Measurements from ENCODE around the gene PIGN.
"Not testable (repeated sequence)": the region's sequence is repeated elsewhere in the genome, so short reads cannot be mapped to it uniquely, and the experiment has no call there.

The PIGN gene

DNA sequence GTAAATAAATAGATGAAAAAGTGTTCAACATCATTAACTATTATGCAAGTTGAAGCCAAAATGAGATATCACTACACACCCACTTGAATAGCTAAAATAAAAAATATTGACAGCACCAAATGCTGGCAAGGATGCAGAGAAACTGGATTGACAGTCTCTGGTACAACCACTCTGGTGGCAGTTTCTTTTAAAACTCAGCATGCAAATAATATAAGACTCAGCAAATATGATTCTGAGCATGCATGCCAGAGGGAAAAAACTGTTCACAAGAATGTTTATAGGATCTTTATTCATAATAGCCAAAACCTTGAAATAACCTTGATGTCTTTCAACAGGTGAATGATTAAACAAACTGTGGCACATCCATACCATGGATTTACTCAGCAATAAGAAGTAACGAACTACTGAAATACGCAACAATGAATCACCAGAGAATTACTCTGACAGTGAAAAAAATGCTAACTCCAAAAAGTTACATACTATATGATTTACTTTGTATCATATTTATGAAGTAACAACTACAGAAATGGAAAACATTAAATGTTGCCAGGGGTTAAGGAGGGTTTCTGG is 131.8 kb downstream of the PIGN start:
- DNase-seq, result no peak

DNA sequence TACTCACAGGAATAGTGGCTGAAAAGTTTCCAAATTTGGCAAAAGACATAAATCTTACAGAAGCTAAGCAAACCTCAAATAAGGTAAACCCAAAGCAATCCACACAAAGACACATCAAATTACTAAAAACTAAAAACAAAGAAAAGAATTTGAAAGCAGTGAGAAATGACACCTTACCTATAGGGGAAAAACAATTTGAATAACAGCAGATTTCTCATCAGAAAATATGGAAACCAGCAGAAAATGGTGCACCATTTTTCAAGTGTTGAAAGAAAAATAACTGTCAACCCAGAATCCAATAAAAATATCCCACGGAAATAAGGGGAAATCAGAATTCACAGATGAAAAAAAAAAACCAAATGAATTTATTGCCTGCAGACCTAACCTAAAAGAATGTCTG is 138.6 kb downstream of the PIGN start:
- no peak for DNase-seq

DNA sequence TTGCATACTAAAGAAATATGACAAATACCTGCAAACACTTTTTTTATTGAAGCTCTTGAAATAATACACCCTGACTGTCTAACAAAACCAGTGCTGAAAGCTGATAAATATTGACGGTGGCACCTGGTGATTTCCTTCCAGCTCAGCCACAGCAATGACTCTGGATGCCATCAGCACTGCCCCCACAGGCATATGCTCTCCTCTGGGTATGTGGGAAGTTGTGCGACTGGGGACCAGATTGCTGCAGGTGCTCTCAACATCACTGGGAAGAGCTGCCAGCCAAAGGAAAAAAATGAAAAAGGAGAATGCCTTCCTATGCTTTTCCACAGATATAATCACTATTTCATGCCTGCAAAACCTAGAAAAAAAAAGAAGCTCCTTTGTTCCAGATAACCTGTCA is 141.5 kb downstream of the PIGN start:
- DNase-seq, result no peak

DNA sequence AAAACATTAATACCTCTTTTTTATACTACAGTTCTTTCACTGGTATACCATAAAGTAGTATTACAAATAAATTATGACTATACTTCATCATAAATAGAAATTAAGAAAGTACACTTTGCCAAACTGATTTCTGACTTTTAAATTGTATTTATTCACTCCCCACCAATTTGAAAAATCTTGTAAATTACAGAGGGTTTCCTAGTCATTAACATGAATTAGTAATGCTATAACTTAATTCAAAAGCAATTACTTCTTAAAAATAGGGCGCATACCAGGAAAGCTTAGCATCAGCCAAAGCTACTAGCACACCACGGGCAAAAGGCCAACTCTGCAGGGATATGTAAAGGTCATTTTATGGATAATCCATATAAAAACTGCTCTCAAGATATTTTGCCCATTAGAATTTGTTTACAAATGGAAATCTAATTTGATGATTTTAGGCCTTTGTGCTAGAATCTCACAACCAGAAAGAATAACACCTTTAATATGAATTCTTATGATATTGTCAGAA is 142.3 kb downstream of the PIGN start:
- DNase-seq, result no peak

DNA sequence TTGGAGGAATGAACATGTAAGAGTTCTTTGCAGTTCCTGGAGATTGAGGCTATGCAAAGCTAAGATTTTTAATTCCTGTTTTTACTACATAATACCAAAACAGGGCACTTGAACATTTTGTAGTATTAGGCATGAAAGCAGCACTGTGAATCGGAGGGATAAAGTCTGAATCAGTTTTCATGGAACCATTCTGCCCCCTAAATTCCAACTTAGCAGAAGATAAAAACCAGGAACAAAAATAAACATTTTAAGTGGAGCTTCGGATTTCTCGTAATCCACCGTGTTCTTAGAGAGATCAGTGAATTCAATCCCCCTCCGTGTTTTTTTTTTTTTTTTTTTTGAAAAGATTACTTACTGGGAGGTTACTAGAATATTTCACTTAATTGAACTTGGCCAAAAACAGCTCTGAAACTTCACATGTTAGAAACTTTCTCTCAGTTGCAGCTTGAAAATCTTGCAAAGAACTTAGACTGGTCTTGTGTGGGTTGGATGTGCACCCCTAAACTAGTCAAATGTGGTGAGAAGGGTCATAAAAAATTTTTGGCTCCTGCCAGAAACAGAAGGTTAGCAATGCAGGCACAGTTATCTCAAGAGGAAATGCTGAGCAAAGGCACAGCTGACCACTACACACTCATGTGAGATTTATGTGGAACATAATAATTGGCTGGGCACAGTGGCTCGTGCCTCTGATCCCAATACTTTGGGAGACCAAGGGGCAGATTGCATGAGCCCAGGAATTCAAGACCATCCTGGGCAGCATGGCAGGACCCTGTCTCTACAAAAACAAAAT is 148.7 kb downstream of the PIGN start:
- no peak for DNase-seq

DNA sequence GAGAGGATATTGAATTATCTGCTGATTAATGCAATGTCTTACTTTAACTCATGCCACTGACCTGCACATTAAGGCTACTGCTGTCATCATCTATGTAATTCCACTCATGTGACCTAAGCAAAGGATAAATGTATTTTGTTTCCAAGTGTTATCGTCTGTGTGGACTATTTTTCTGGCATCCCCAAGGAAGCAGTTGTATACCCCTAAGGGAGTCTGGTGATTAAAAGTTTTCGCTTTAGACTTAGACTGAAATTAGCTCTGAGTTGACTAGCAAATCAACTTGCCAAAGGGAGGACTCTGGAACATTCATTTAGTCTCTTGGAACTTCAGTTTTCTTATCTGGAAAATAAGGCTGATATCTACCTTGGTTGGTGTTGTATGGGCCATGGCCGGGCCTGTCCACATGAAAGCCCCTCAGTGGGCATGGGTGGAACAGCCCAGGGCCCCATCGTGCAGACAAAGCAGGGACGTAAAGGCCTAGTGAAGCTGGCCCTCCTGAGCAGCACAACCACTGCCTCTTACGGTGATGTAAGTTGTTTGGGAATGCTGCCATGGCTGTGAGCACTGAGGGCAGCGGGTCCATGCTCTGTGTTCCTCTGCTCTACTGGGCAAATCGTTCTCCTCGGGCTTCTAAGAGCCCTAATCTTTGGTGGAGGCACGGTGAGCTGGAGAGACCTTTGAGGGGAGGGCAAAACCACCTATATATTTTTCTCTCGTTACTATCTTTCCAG is 149.7 kb downstream of the PIGN start:
- DNase-seq, result no peak

DNA sequence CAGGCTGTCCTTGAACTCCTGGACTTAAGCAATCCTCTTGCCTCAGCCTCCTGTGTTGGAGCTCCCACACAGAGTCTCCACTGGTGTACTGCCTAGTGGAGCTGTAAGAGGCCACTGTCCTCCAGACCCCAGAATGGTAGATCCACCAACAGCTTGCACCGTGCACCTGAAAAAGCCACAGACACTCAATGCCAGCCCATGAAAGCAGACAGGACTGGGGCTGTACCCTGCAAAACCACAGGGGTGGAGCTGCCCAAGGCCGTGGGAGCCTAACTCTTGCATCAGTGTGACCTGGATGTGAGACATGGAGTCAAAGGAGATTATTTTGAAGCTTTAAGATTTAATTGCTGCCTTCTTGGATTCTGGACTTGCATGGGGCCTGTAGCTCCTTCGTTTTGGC is 152.6 kb downstream of the PIGN start:
- not testable (repeated sequence) for DNase-seq

DNA sequence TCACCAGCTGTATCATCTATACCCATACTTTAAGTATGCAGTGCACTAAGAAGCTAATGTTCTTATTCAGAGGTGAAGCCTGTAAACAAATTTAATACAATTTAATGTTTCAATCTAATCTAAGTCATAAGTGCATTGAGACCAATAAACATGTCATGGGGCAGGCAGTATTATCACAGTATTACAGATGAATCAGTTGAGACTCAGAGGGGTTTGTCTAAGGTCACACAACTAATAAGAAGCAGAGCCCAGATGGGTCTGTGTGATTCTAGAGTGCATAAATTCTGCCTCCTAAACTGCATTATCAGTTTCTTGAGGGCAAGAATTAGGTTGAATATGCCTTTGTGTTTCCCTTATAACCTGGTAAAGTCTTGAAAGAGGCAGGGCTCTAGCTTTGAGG is 153.1 kb downstream of the PIGN start:
- no peak for DNase-seq

DNA sequence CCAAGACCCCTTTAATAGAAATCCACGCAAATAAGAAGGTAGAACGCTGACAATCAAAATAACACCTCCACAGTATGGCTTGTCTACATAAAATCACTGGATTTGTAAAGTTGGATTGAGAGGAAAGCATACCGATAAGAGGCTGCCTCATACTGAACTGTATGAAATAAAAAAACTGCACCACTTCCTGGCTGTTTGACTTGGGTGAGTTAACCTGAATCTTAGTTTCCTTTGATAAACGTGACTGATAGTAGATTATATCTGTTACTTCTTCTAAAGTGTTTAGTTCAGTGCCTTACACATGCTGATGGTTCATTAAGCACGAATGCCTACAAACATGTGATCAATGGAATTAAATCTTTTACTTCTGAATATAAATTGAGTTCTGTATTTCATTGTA is 153.6 kb downstream of the PIGN start:
- peak in 1 of 2 donors; percentile 26 for DNase-seq

DNA sequence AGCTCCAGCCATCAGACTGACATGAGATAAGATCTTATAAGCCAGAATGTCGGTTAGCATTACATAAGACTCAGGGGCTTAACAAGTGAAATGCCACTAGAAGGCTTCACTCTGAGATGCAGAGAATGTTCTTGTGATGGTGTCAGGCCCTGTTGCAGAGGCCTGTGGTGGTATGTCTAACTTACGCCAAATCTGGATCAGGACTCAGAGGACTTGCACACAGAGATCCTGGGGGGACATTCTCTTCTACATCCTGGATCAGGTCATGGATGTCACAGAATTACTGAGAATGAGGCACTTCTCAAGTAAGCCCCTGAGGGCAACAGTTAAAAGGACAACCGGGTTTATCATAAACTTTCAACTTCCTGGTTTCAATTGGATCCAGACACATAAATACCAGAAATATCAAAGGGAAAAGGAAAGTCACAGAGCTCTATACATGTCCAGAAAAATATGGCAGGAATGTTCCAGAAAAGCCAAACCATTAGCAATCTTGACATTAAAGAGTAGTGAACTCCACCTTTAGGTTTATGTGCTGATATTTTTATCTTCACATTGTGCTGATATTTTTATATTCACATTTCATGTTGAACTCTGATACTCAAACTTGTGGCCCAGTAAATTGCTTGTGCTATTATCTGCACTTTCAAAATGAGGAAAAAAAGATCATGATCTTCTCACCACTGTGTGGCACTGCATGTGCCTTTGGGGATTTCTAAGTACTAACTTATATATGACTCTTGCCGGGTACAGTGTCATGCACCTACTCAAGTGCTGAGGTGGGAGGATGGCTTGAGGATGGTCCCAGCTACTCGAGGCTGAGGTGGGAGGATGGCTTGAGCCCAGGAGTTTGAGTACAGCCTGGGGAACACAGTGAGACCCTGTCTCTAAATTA is 156.5 kb downstream of the PIGN start:
- no peak for DNase-seq

DNA sequence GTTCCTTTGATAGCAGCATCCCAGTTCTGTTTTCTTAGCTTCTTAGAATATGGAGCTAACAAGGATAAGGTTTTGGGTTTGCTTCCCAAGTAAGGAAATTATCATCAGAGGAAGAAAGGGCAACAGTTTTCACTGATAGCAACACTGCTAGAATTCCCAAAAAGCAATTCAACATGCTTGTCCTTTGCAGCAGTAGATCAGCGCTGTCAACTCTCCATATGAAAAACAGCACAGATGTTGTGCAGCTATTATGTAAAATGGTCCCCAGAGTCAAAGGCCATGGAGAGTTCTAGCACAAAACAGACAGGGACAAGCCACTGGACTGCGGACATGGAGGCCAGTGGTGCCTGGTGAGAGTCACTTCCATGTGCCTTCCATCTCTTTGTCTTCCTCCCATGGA is 158.1 kb downstream of the PIGN start:
- DNase-seq, result no peak

DNA sequence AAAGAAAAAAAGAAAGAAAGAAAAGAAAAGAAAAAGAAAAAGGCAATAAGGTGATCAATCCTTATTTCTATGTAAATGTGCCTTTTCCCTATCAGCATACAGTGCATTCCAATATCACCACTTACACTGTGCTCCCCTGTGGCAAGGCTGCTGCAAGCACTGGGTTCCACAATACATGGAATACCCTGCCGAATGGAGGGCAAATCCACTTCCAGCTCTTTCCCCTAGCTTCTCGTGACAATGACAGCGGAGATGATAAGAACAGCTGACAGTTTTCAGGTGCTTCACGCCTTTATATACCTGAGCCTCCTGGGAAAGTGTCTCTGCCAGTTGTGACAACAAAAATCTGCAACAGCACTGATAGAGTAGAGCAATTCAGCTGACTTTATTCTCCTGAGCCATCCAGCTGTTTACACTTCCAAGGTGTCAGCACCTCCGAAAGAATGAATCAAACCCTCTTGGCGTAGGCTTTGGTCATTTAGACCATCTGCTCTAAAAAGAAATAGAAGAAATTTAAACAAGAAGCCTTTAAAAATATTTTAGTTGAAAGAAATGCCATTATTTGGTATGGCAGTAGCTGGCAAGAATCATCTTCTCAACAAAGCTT is 158.8 kb downstream of the PIGN start:
- DNase-seq, result no peak

DNA sequence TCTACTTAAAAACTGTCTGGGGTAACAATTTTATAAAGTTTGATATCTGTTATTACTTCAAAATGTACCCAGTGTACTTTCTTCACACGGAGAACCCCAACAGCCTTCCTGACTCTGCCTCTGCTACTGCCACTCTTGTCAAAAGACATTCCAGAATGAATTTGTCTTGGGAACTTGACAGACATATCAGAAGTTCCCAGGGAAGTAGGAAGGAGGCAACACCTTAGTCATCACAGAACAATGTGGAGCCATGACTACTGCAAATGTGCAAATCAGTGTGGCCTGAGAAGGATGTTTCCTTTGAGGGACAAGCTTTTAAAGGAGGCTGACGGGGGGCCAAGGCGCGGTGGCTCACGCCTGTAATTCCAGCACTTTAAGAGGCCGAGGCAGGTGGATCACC is 160.3 kb downstream of the PIGN start:
- no peak for DNase-seq

DNA sequence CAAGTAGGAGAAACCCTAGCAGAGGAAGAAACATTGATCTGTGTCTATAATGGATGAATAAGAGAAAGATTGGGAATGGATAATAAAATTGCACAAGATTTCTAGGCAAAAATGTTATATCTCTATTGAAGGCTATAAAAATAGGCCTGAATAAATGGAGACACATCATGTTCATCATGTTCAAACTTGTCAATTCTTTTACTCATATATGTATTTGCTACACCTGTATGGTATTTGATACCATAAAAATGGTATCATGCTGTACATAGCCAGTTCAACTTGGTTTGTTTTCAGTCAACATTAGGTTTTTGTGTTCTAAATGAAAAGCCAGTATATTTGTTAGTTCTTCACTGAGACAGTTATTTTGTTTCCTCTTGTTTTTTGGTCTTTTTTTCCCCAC is 161.9 kb downstream of the PIGN start:
- DNase-seq, result no peak

DNA sequence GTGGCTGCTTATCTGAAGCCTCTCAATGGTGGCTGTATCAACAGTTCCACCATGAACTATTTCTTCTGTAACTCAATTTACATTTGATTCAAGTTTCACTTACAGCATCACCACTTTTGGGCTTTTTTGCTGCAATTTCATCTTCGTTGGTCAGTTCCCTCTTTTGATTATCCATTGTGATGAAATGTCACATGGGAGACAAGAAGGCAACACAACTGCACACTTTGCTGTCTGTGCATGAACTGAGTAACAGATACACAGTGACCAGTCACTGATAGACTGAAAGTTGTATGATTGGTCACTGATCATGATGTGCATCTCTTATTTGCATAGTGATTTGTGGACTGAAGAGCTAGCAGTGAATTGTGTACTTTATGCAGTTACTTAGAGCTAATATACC is 163.3 kb downstream of the PIGN start:
- DNase-seq, result no peak

DNA sequence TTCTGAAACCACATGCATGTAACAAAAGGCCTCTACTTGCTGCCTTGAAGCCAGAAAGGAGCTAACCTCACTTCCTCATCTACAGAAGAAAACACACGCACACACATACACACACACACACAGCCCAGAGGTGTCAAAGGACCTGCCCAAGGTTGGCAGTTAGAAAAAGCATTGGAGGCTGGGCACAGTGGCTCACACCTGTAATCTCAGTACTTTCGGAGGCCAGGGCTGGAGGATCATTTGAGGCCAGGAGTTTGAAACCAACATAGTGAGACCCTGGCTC is 168.2 kb downstream of the PIGN start:
- no peak for DNase-seq

DNA sequence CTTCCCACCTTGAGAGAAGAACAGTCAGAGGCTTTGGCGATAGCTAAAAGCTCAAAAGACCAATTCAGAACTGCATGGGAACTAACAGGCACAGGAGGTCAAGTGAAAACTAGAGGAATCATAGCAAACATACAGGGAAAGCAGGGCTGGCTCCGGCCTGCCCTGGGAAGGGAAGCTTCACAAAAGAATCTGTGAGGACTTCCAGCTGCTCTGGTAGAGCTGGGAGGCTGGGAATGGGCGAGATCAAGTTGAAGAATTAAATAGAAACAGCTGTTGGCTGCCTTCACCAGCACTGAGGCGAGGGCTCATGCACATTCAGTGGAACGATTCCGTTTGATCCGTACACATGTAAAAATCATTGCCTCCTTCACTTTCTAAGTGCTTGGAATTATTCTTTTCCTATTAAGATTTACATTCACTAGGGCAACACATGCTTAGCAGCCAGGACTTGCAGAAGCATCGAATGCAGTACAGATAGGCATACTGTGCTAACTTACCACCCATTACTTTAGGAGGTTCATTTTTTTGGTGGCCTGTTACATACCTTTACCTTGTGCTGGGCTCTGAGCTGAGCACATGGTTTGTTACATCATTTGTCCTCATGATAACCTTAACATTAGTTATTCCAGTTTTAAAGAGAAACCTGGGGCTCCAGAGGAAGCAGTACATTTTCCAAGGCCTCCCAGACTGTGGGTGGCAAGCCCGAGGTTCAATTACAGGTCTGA is 168.7 kb downstream of the PIGN start:
- DNase-seq, result no peak

DNA sequence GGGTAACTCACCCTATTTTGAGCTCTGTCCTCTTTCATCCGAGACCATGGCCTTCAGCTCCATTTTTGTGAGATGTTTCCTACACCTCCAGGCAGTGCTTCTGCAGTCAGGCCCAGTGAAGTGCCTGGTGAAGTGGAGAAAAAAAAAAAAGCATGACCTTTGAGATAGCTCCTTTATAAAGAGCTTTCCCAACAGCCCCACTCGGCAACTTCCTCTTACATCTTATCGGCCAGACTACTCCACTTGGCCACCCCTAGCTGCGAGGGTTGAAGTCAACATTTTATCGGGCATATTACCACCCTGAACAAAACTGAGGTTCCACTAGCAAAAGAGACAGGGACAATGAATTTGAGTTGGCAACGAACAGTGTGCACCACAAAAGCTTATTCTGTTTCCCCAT is 169.2 kb downstream of the PIGN start:
- no peak for DNase-seq

DNA sequence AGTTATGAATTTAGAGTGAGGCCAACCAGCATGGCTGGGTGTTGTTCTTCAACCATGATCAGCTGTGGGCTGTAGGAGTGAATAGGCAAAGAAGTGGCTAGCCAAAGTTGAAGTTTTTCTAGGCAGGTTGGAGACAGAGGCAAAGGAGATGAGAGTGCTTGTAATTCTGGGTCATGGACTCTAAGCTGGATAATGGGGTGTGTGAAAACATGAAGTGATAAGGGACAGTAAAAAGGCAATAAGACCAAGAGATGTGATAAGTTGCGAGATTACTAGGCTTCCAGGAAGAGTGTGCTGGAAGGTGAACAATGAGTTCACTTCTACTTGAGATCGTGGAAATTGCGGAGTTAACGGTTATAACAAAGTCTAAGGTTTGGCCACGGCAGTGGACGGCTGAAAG is 175.4 kb downstream of the PIGN start:
- DNase-seq, result no peak

DNA sequence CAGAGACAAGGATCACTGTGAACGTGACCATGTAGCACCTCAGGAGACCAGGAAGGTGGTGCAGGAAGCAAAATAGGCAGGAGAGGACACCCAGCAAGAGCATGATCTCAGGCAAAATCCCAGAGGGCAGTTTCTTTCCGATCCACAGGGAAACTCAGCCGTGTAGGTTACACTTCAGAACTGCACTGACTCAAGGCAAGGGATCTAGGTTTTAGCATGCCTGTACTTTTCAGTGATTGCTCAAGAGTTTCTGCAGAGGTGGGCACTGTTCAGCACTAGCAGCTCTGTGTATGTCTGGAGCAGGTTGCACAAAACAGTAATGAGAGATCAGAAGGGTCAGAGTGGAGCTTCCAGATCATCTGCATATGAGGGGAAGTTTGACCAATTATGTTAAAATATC is 177.3 kb downstream of the PIGN start:
- no peak for DNase-seq

DNA sequence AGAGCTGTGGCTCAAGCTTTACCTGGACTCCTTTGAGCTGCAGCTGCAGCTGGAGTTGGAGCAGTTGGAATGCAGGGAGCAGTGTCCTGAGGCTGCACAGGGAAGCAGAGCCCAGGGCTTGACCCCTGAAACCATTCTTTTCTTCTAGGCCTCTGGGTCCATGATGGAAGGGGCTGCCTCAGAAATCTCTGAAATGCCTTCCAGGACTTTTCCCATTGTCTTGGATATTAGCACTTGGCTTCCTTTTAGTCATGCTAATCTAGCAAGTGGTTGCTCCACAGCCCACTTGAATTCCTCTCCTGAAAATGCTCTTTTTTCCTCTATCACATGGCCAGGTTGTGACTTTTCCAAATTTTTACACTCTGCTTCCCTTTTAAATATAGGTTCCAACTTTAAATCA is 185.5 kb downstream of the PIGN start:
- no peak for DNase-seq

DNA sequence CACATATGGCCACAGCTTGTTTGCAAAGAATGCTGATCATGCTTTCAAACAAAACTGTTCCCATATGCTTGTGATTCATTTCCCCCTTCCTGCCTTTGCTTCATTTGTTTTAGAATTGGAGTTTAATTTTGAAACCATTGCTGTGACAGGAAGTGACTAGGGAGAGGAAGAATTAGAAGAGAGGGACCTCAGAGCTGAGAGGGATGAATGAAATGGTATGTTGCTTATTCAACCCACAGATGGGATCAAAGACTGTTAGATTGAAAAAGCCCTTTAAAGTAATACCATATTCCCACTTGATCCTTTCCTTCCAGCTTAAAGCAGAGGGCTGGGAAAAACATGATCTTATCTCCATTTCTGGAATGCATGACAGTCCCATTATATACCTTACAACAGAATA is 187.9 kb downstream of the PIGN start:
- DNase-seq, result no peak

Measured in CD4-positive, alpha-beta T cell treated with Interleukin-4 for 1 hour (primary cell).